Skeletal muscle tissue (tissue), 4 donors: ENCODE measurements around the gene ARSK. TPM values are rescaled to one million over a fixed set of nuclear protein-coding genes. Genes with fewer than 3 reads are reported as not detected.
"Not testable (repeated sequence)": the region's sequence is repeated elsewhere in the genome, so short reads cannot be mapped to it uniquely, and the experiment has no call there.

Experiments
- H3K27ac ChIP-seq: one replicate; pipeline ENCODE4 v1.7.0; 2013; ENCODE audit warnings: mild to moderate bottlenecking, low read depth, low read length, inconsistent platforms
- H3K27me3 ChIP-seq, 3 donors: one replicate each; pipeline ENCODE4 v1.7.0; 2013; ENCODE audit warnings: low read length in 3 of 3; ENCODE audit not compliant: control insufficient read depth in 3 of 3, insufficient read depth in 3 of 3
- H3K36me3 ChIP-seq, 3 donors: one replicate each; pipeline ENCODE4 v1.7.0; 2013; ENCODE audit warnings: low read length in 3 of 3; ENCODE audit not compliant: control insufficient read depth in 3 of 3, insufficient read depth in 3 of 3
- H3K4me1 ChIP-seq, 3 donors: one replicate each; pipeline ENCODE4 v1.7.0; 2013; ENCODE audit warnings: low read length in 3 of 3, mild to moderate bottlenecking in 3 of 3; ENCODE audit not compliant: control insufficient read depth in 3 of 3, insufficient read depth in 3 of 3
- H3K4me3 ChIP-seq, 3 donors: one replicate each; pipeline ENCODE4 v1.7.0; 2013; ENCODE audit warnings: low read length in 3 of 3
- H3K9ac ChIP-seq, 3 donors: one replicate each; pipeline ENCODE4 v1.7.0; 2013; ENCODE audit warnings: low read length in 3 of 3, mild to moderate bottlenecking in 3 of 3, moderate library complexity in 2 of 3, low read depth in 1 of 3
- H3K9me3 ChIP-seq, 3 donors: one replicate each; pipeline ENCODE4 v1.7.0; 2013; ENCODE audit warnings: low read length in 3 of 3; ENCODE audit not compliant: control insufficient read depth in 3 of 3
- total RNA-seq: library from RNA; depleted of rRNA; stranded (reverse); fragments of >200 nt; gene quantifications from one replicate; pipeline ENCODE4 v1.2.3, GENCODE V29; 2014
- donor health status: Osteomylitis.

The ARSK gene
- total RNA-seq, 1 donor from 2014 or later, result 6.3 TPM

GRCh38 chr5:95641741-95642220, 86.9 kb downstream of the ARSK start:
- Histone ChIP-seq H3K4me1 (peaks cover 0 to 4% (median 4%) of the 10 kb centered on the region in 3 donors), H3K9ac (no peak overlapping the region), H3K4me3 (no peak overlapping the region), H3K36me3 (no peaks in the 10 kb centered on the region), H3K9me3 (no peaks in the 10 kb centered on the region), H3K27ac (no peak overlapping the region), H3K27me3 (no peaks in the 10 kb centered on the region)

- no peaks in the 10 kb centered on the region for H3K36me3 ChIP-seq
- no peaks in the 10 kb centered on the region for H3K9me3 ChIP-seq
- H3K27me3 ChIP-seq, result no peaks in the 10 kb centered on the region
- H3K4me1 ChIP-seq, result peaks cover 4 to 8% (median 4%) of the 10 kb centered on the region in 3 donors
- no peak overlapping the region for H3K27ac ChIP-seq
- no peak overlapping the region for H3K4me3 ChIP-seq
- H3K9ac ChIP-seq, result no peak overlapping the region
Measured at GRCh38 chr5:95643152-95643551, 88.3 kb downstream of the ARSK start.

- Histone ChIP-seq H3K4me1 (peaks cover 4 to 8% (median 4%) of the 10 kb centered on the region in 3 donors), H3K9ac (peak overlapping the region in 1 of 3 donors; percentile 10), H3K27ac (no peak overlapping the region), H3K9me3 (no peaks in the 10 kb centered on the region), H3K36me3 (no peaks in the 10 kb centered on the region), H3K27me3 (no peaks in the 10 kb centered on the region), H3K4me3 (no peak overlapping the region)
Measured at GRCh38 chr5:95644351-95645042, 89.6 kb downstream of the ARSK start.

GRCh38 chr5:95646226-95646568, 91.3 kb downstream of the ARSK start:
- H3K27me3 ChIP-seq, H3K9me3 ChIP-seq, H3K36me3 ChIP-seq, H3K9ac ChIP-seq: not testable (repeated sequence)
- H3K27ac ChIP-seq, result peak overlapping the region; percentile 93
- peak overlapping the region; percentile 23 to 49 (median 30) for H3K4me3 ChIP-seq
- peaks cover 4 to 15% (median 4%) of the 10 kb centered on the region in 3 donors for H3K4me1 ChIP-seq

- H3K27me3 ChIP-seq, result no peaks in the 10 kb centered on the region
- H3K27ac ChIP-seq, result peak within 1 kb of the TSS; percentile 93
- peaks cover 0 to 13% (median 4%) of the 10 kb centered on the region in 3 donors for H3K4me1 ChIP-seq
- peak within 1 kb of the TSS; percentile 79 to 89 (median 87) for H3K9ac ChIP-seq
- H3K36me3 ChIP-seq, result no peaks in the 10 kb centered on the region
- no peaks in the 10 kb centered on the region for H3K9me3 ChIP-seq
- H3K4me3 ChIP-seq, result peak within 1 kb of the TSS; percentile 67 to 85 (median 76)
Measured at GRCh38 chr5:95646569-95647431, 91.9 kb downstream of the ARSK start, which contains the start of gene RFESD. Gene RFESD, plus strand, starts transcription at chr5:95646777. Its CDS starts 5,495 bp downstream, at chr5:95652272.

DNA sequence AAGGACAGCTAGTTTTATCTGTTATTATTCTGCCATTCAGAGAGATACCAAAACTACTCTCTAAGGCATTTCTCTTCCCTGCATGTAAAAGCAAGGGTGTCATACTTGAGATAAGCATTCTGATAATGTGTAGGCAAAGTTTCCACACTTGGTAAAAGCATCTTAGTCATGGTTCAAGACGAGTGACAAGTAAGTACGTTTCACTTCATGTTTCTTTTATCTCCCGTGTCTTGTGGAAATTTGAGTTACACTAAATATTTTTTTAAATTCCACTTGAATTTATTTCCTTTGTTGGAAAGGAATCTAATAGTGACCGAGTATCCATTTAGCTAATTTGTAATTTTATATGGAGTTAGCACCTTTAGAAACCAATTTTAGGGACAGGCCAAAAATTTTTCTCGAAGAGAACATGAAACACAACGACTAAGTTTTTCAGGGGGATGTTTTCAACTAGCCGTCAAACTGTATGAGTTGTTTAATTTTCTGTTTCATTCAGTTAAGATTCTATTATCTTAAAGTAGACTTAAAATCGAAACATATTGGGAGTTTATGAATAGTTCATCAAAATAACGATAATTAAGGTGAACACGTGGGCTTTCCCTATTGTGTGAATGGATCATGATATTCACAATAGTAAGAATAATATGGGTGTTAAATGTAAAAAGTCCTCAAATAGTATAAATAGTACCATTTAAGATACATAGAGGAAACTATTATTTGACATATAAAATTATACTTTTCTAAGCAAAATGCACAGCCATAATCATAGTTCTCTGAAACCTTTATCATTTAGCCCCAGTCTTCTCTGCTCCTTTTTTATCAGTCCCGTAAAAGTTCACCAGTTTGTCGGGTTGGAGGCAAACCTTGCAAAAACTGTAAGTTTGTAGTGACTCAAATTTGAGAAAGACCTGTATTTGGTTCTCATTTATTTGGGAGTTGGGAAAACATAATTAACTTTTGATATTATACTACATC, 93.3 kb downstream of the ARSK start:
- no peaks in the 10 kb centered on the region for H3K27me3 ChIP-seq
- peaks cover 0 to 7% (median 6%) of the 10 kb centered on the region in 3 donors for H3K36me3 ChIP-seq
- H3K4me3 ChIP-seq, result peak overlapping the region in 1 of 3 donors; percentile 8
- peak overlapping the region; percentile 79 to 89 (median 87) for H3K9ac ChIP-seq
- H3K4me1 ChIP-seq, result peaks cover 0 to 12% (median 4%) of the 10 kb centered on the region in 3 donors
- H3K9me3 ChIP-seq, result no peaks in the 10 kb centered on the region
- H3K27ac ChIP-seq, result peak overlapping the region; percentile 93

GRCh38 chr5:95649274-95649673, 94.4 kb downstream of the ARSK start:
- Histone ChIP-seq H3K9me3 (no peaks in the 10 kb centered on the region), H3K4me3 (no peak overlapping the region), H3K36me3 (peaks cover 0 to 9% (median 7%) of the 10 kb centered on the region in 3 donors), H3K4me1 (peaks cover 0 to 12% (median 4%) of the 10 kb centered on the region in 3 donors), H3K27me3 (no peaks in the 10 kb centered on the region), H3K9ac (no peak overlapping the region), H3K27ac (no peak overlapping the region)

DNA sequence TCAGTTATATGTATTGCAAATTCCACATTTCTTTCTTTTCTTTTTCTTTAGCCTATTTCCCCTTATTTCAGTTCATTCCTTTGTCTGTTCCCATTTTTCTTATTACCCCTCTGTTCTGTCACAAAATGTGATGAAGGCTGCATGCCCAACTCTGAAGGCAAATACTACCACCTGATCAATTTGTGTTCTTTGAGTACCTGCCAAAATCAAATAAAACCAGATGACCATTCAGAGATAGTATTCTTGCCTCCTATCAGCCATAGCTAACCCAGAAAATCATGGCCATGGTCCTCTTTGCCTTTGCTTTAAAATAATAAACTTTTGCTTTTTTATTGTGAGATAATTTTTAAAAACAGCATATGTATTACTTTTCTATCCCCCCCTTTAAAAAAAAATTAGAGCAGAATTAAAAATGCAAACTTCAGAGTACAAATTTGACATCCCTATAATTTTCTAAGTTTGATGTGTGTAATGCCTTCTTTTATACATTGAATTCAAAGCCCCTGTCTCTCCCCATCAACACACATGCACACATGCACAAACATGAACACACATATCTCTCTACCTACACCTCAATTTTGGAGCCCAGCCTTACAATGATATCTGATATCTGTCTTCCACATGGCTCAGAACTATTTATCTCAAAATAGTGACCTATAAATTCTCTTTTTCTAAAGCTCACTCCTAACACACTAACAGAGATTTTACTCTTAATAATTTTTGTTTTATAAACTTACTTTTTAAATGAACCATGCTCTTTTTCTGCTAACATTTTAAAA, 95.1 kb downstream of the ARSK start:
- H3K27ac ChIP-seq, result no peak overlapping the region
- no peaks in the 10 kb centered on the region for H3K27me3 ChIP-seq
- no peak overlapping the region for H3K4me3 ChIP-seq
- no peaks in the 10 kb centered on the region for H3K9me3 ChIP-seq
- peaks cover 0 to 12% (median 4%) of the 10 kb centered on the region in 3 donors for H3K4me1 ChIP-seq
- H3K36me3 ChIP-seq, result peaks cover 0 to 9% (median 7%) of the 10 kb centered on the region in 3 donors
- H3K9ac ChIP-seq, result no peak overlapping the region

DNA sequence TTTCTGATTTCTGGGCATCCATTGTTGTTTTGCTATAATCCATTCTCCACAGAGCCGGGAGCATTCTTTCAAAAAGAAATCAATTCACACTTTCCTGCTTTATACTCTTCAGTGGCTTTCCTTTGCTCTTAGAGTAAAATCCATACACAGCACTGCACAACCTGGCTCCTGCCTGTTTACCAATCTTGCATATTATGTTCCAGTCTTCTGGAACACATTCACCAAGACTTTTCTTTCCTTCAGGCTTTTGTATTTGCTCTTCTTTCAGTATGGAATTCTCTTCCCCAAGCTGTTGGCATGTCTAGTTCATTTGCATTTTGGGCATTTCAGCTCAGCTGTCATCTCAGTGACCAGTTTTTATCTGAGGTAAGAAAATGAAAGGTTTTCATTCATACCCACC, 97.9 kb downstream of the ARSK start:
- Histone ChIP-seq H3K4me3 (no peak overlapping the region), H3K27me3 (no peaks in the 10 kb centered on the region), H3K9ac (no peak overlapping the region), H3K27ac (no peak overlapping the region), H3K9me3 (no peaks in the 10 kb centered on the region), H3K36me3 (peaks cover 0 to 9% (median 7%) of the 10 kb centered on the region in 3 donors), H3K4me1 (peaks cover 0 to 8% (median 0%) of the 10 kb centered on the region in 3 donors)
